Measurements from ENCODE around the gene ARHGAP44.

DNA sequence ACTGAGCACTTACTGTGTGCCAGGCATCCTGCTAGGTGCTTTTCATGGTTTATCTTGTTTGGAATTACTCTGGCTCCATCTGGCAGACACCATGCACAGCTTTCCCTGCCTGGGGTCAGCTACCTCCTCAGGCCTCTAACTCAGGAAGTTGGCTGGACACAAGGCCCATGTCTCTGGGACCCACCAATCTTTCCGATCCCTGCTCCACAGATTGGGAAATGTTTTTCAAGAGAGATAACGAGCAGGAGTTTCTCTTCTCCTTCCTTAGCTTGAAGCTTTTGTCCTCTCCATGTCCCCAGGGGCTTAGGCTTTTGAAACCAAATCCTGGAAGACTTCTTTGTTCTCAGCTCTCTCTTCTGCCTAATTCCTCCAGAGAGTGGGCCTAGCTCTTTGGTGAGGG lies 240.0 kb downstream of the ARHGAP44 start:
- no peak for TF ChIP-seq POLR2A (conservative IDR thresholded peaks at IDR 0.05)
- TF ChIP-seq SMARCA5 (IDR thresholded peaks at IDR 0.05), result no peak
- no peak for TF ChIP-seq ZC3H11A (IDR thresholded peaks at IDR 0.05; ENCODE audit: low read depth, low read length)

All from K562 (cell line).